H9 (cell line): ENCODE results near the gene LTF. TPM values are rescaled to one million over a fixed set of nuclear protein-coding genes. Genes with fewer than 3 reads are reported as not detected.
A peak's percentile ranks its signal among the peaks of the same experiment; 100 is the strongest.

Source experiments
- DNase-seq: peaks from one replicate; pipeline ENCODE4 v3.0.0-alpha.2; 2017
- H2AFZ ChIP-seq: one replicate; pipeline ENCODE4 v1.6.1; 2013; ENCODE audit warnings: mild to moderate bottlenecking, low read length, control low read depth, moderate library complexity
- H2AK5ac ChIP-seq: 2 replicates; pipeline ENCODE4 v1.6.1; 2013; ENCODE audit warnings: low read length, control low read depth, mixed read lengths; ENCODE audit not compliant: insufficient read length
- H2BK120ac ChIP-seq: one replicate; pipeline ENCODE4 v1.6.1; 2013; ENCODE audit warnings: low read depth, mild to moderate bottlenecking, low read length, control low read depth, inconsistent platforms; ENCODE audit not compliant: poor library complexity, severe bottlenecking
- H2BK12ac ChIP-seq: 2 replicates; pipeline ENCODE4 v1.6.1; 2013; ENCODE audit warnings: low read length, control low read depth, mixed read lengths, low read depth; ENCODE audit not compliant: insufficient read length
- H2BK15ac ChIP-seq: 2 replicates; pipeline ENCODE4 v1.6.1; 2013; ENCODE audit warnings: low read depth, low read length, control low read depth
- H2BK20ac ChIP-seq: one replicate; pipeline ENCODE4 v1.6.1; 2013; ENCODE audit warnings: low read depth, mild to moderate bottlenecking, low read length, control low read depth, inconsistent platforms; ENCODE audit not compliant: poor library complexity, severe bottlenecking
- H2BK5ac ChIP-seq: 2 replicates; pipeline ENCODE4 v1.6.1; 2013; ENCODE audit warnings: low read length, control low read depth, mixed read lengths; ENCODE audit not compliant: insufficient read length
- H3K14ac ChIP-seq: 2 replicates; pipeline ENCODE4 v1.6.1; 2013; ENCODE audit warnings: low read length, control low read depth; ENCODE audit not compliant: insufficient read depth
- H3K18ac ChIP-seq: 2 replicates; pipeline ENCODE4 v1.6.1; 2013; ENCODE audit warnings: low read depth, mild to moderate bottlenecking, mixed read lengths, low read length, control low read depth; ENCODE audit not compliant: insufficient read length
- H3K23ac ChIP-seq: 2 replicates; pipeline ENCODE4 v1.6.1; 2013; ENCODE audit warnings: low read length, control low read depth, mixed read lengths, low read depth; ENCODE audit not compliant: insufficient read length
- H3K23me2 ChIP-seq: 2 replicates; pipeline ENCODE4 v1.6.1; 2013; ENCODE audit warnings: low read depth, mild to moderate bottlenecking, mixed read lengths, low read length, control low read depth; ENCODE audit not compliant: insufficient read length, poor library complexity, severe bottlenecking
- H3K27ac ChIP-seq: 2 replicates; pipeline ENCODE4 v1.5.1; 2013; ENCODE audit warnings: low read length, control low read depth, mixed read lengths, low read depth; ENCODE audit not compliant: insufficient read length
- H3K27me3 ChIP-seq: 2 replicates; pipeline ENCODE4 v1.6.1; 2013; ENCODE audit warnings: low read length, control low read depth, inconsistent platforms; ENCODE audit not compliant: insufficient read depth
- H3K4ac ChIP-seq: 2 replicates; pipeline ENCODE4 v1.6.1; 2013; ENCODE audit warnings: low read depth, mild to moderate bottlenecking, control low read depth, inconsistent platforms, low read length, moderate library complexity
- H3K4me1 ChIP-seq: 2 replicates; pipeline ENCODE4 v1.6.1; 2013; ENCODE audit warnings: low read length, control low read depth, inconsistent platforms; ENCODE audit not compliant: insufficient read depth
- H3K4me2 ChIP-seq: 2 replicates; pipeline ENCODE4 v1.6.1; 2013; ENCODE audit warnings: low read length, control low read depth, mixed read lengths; ENCODE audit not compliant: insufficient read length, insufficient read depth
- H3K56ac ChIP-seq: 2 replicates; pipeline ENCODE4 v1.6.1; 2013; ENCODE audit warnings: low read depth, mild to moderate bottlenecking, mixed read lengths, low read length, control low read depth; ENCODE audit not compliant: insufficient read length
- H3K79me1 ChIP-seq: 2 replicates; pipeline ENCODE4 v1.6.1; 2013; ENCODE audit warnings: low read depth, mild to moderate bottlenecking, moderate library complexity, low read length, control low read depth, inconsistent platforms; ENCODE audit not compliant: insufficient read depth, poor library complexity, severe bottlenecking
- H3K79me2 ChIP-seq: 2 replicates; pipeline ENCODE4 v1.6.1; 2013; ENCODE audit warnings: low read length, control low read depth, inconsistent platforms; ENCODE audit not compliant: insufficient read depth
- H3K9ac ChIP-seq: 2 replicates; pipeline ENCODE4 v1.6.1; 2013; ENCODE audit warnings: low read length, control low read depth, mixed read lengths; ENCODE audit not compliant: insufficient read length; ENCODE audit errors: extremely low read depth
- H3K9me3 ChIP-seq: one replicate; pipeline ENCODE4 v1.6.1; 2013; ENCODE audit warnings: low read depth, low read length, inconsistent platforms; ENCODE audit not compliant: control insufficient read depth
- H3T11ph ChIP-seq: one replicate; pipeline ENCODE4 v1.6.1; 2013; ENCODE audit warnings: mild to moderate bottlenecking, low read length, control low read depth, inconsistent platforms
- H4K20me1 ChIP-seq: one replicate; pipeline ENCODE4 v1.6.1; 2013; ENCODE audit not compliant: control insufficient read depth, insufficient read length, insufficient read depth
- H4K5ac ChIP-seq: 2 replicates; pipeline ENCODE4 v1.6.1; 2013; ENCODE audit warnings: low read depth, mild to moderate bottlenecking, mixed read lengths, low read length, control low read depth; ENCODE audit not compliant: insufficient read length
- H4K8ac ChIP-seq: replicated peaks from 2 replicates; pipeline ENCODE4 v1.6.1; 2013; ENCODE audit warnings: low read length, control low read depth, mixed read lengths, low read depth; ENCODE audit not compliant: insufficient read length
- H4K91ac ChIP-seq: 2 replicates; pipeline ENCODE4 v1.6.1; 2013; ENCODE audit warnings: low read depth, mild to moderate bottlenecking, moderate library complexity, mixed read lengths, low read length, control low read depth; ENCODE audit not compliant: insufficient read length
- H3K27ac Mint-ChIP-seq, 3 experiments: 2 replicates in 2 of 3; 3 replicates in 1 of 3; pipeline ENCODE4 v1.8.0; 2020 to 2021; ENCODE audit warnings: mixed read lengths in 3 of 3, mild to moderate bottlenecking in 1 of 3, moderate library complexity in 1 of 3
- H3K27me3 Mint-ChIP-seq: 2 replicates; pipeline ENCODE4 v1.8.0; 2021; ENCODE audit warnings: low read depth, mild to moderate bottlenecking, moderate library complexity, mixed read lengths
- H3K36me3 Mint-ChIP-seq, 3 experiments: 2 replicates in 2 of 3; 3 replicates in 1 of 3; pipeline ENCODE4 v1.8.0; 2020 to 2021; ENCODE audit warnings: low read depth in 3 of 3, mixed read lengths in 3 of 3; ENCODE audit not compliant: insufficient read depth in 1 of 3
- H3K4me1 Mint-ChIP-seq, 2 experiments: 2 replicates each; pipeline ENCODE4 v1.8.0; 2020; ENCODE audit warnings: mixed read lengths in 2 of 2
- H3K4me3 Mint-ChIP-seq, 2 experiments: 2 replicates in 1 of 2; 3 replicates in 1 of 2; pipeline ENCODE4 v1.8.0; 2020 to 2021; ENCODE audit warnings: mild to moderate bottlenecking in 2 of 2, mixed read lengths in 2 of 2, moderate library complexity in 1 of 2
- H3K9me3 Mint-ChIP-seq, 2 experiments: 2 replicates in 1 of 2; 3 replicates in 1 of 2; pipeline ENCODE4 v1.8.0; 2020; ENCODE audit warnings: mild to moderate bottlenecking in 2 of 2, mixed read lengths in 2 of 2, moderate library complexity in 1 of 2
- CTCF ChIP-seq: fragments of 200-600 bp; sonication (generic); conservative IDR thresholded peaks from 3 replicates; pipeline ENCODE4 v1.8.0; 2021; ENCODE audit warnings: antibody characterized with exemption, mild to moderate bottlenecking
- WGBS: extraction: QIAGEN DNeasy Blood & Tissue Kit; methylation state at CpG from one replicate; pipeline ENCODE4 v1.1.7; 2013; ENCODE audit warnings: missing lambda C conversion rate, low lambda C conversion rate, mixed read lengths; ENCODE audit not compliant: insufficient read length; ENCODE audit errors: extremely low coverage; 5-methylcytosine and 5-hydroxymethylcytosine counted together
- total RNA-seq: library from RNA; stranded (reverse); gene quantifications from 2 replicates; pipeline ENCODE4 v1.2.1, GENCODE V29; 2021

Gene LTF
- total RNA-seq, 1 experiment from 2014 or later = not detected

GRCh38 chr3:46469680-46470357 is 5.1 kb upstream of the LTF start:
- no peak overlapping the region for H3K4me3 Mint-ChIP-seq
- Histone ChIP-seq H4K91ac (no peak overlapping the region), H2AFZ (no peak overlapping the region), H3K9me3 (no peaks in the 10 kb centered on the region), H3K56ac (no peak overlapping the region), H2BK5ac (no peak overlapping the region), H4K5ac (no peak overlapping the region), H3K14ac (no peak overlapping the region), H3T11ph (no peak overlapping the region), H2BK15ac (no peak overlapping the region), H3K23ac (no peak overlapping the region), H2BK120ac (no peak overlapping the region), H3K27ac (no peak overlapping the region), H3K18ac (no peak overlapping the region), H4K8ac (no peak overlapping the region), H2BK20ac (no peak overlapping the region), H3K23me2 (no peaks in the 10 kb centered on the region), H4K20me1 (no peaks in the 10 kb centered on the region), H3K4me2 (no peak overlapping the region), H2AK5ac (no peak overlapping the region), H3K79me1 (no peaks in the 10 kb centered on the region), H3K79me2 (no peaks in the 10 kb centered on the region), H3K9ac (no peak overlapping the region), H3K4me1 (no peaks in the 10 kb centered on the region), H3K27me3 (no peaks in the 10 kb centered on the region; the same call in 1 of the 2 replicates), H3K4ac (no peak overlapping the region), H2BK12ac (no peak overlapping the region)
- WGBS = no CpG with 5 or more reads among the region's 3 CpGs
- TF ChIP-seq CTCF = no peak
- H3K27ac Mint-ChIP-seq = no peak overlapping the region
- H3K27me3 Mint-ChIP-seq = peaks cover 19% of the 10 kb centered on the region
- H3K9me3 Mint-ChIP-seq = peaks cover 4 to 5% of the 10 kb centered on the region in 2 experiments; a peak in 4 of 5 replicates
- DNase-seq = peak; percentile 10
- peaks cover 2 to 6% (median 3%) of the 10 kb centered on the region in 3 experiments; a peak in 4 of 7 replicates for H3K36me3 Mint-ChIP-seq
- H3K4me1 Mint-ChIP-seq = peaks cover 0 to 4% of the 10 kb centered on the region in 2 experiments; a peak in 1 of 4 replicates
